NCI-H226 (cell line): Measurements from ENCODE around the gene CHN2.

ENCODE experiments used
- DNase-seq: peaks from one replicate; pipeline ENCODE4 v3.0.0-alpha.2; 2015

CHN2 gene

GRCh38 chr7:29370531-29371314 is 176.1 kb downstream of the CHN2 start:
- DNase-seq: peak; percentile 78

- no peak for DNase-seq
These were observed 176.9 kb downstream of the CHN2 start for GRCh38 chr7:29371472-29371871.

GRCh38 chr7:29372351-29373090 is 177.9 kb downstream of the CHN2 start:
- DNase-seq: no peak

- DNase-seq: no peak
These were observed 181.3 kb downstream of the CHN2 start for GRCh38 chr7:29375641-29376562.

GRCh38 chr7:29377718-29378117 is 183.1 kb downstream of the CHN2 start:
- no peak for DNase-seq

GRCh38 chr7:29379551-29379950 is 185.0 kb downstream of the CHN2 start:
- no peak for DNase-seq

GRCh38 chr7:29381206-29382094 is 186.9 kb downstream of the CHN2 start:
- peak; percentile 11 for DNase-seq

- no peak for DNase-seq
These were observed 189.7 kb downstream of the CHN2 start for GRCh38 chr7:29384277-29384676.

GRCh38 chr7:29385214-29385814 is 190.7 kb downstream of the CHN2 start:
- no peak for DNase-seq

GRCh38 chr7:29386196-29386765 is 191.7 kb downstream of the CHN2 start:
- no peak for DNase-seq

- no peak for DNase-seq
These were observed 196.7 kb downstream of the CHN2 start for GRCh38 chr7:29391262-29391661.

GRCh38 chr7:29394321-29394720 is 199.7 kb downstream of the CHN2 start:
- no peak for DNase-seq

- DNase-seq: no peak
These were observed 202.0 kb downstream of the CHN2 start for GRCh38 chr7:29396563-29396962.

GRCh38 chr7:29397398-29397797 is 202.8 kb downstream of the CHN2 start:
- DNase-seq: no peak

GRCh38 chr7:29398011-29398410 is 203.4 kb downstream of the CHN2 start:
- DNase-seq: no peak

- DNase-seq: no peak
These were observed 205.9 kb downstream of the CHN2 start for GRCh38 chr7:29400437-29400836.

- no peak for DNase-seq
These were observed 207.2 kb downstream of the CHN2 start for GRCh38 chr7:29401769-29402168.

- no peak for DNase-seq
These were observed 211.3 kb downstream of the CHN2 start for GRCh38 chr7:29405891-29406290.

- DNase-seq: no peak
These were observed 211.8 kb downstream of the CHN2 start for GRCh38 chr7:29406366-29406765.

- peak; percentile 64 for DNase-seq
These were observed 214.3 kb downstream of the CHN2 start for GRCh38 chr7:29408841-29409243.

GRCh38 chr7:29410996-29411395 is 216.4 kb downstream of the CHN2 start:
- DNase-seq: no peak
